ENCODE results near the gene UACA.
"Not testable (repeated sequence)": the region's sequence is repeated elsewhere in the genome, so short reads cannot be mapped to it uniquely, and the experiment has no call there.

Gene UACA

DNA sequence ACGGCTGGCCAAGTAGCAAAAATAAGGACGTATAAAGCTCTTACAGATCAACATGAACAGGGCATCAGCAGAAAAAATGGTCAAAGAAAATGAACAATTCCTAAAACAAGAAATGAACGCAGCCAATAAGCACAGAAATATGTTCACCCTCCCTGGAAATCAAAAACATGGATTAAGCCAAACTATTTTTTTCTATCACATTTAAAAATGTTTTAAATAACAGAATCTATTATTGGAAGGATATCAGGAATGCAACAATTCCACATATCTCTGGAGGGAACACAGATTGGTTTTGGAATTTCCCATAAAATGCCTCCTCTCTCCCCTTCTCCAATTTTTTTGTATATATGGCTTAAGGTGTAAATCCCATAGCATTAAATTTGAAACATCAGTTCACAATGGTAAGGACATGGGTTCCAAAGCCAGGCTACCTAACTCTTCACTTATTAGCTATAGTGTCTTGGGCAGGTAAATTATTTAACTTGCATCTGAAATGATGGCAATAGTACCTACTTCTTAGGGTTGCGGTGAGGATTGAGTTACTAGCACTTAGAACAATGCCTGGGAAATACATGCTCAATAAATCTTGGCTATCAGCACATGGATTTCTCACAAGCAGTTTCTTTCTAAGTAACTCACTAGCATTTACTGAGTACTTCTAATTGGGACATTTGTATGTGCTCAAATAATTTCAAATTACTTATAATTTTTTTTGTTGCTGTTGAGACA is 10.1 kb downstream of the UACA start:
- no peak for DNase-seq

DNA sequence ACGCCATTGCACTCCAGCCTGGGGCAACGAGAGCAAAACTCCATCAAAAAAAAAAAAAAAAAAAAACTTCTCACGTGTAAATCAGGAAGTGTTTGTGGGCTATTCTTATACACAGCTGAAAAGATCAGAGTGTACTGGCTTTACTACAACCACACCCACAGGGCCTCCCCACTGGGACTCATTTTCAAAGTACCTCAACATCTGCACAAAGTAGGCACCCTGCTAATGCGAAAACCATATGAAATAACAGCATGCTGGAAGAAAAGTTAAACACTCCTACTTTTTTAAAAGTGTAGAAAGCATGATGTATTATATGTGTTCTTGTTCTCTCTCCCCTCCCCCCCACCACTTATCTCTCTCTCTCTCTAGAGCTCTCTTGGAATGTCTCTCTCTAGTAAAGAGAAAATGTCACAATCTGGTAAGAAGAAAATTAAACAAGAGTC is 11.1 kb downstream of the UACA start:
- DNase-seq, result no peak

DNA sequence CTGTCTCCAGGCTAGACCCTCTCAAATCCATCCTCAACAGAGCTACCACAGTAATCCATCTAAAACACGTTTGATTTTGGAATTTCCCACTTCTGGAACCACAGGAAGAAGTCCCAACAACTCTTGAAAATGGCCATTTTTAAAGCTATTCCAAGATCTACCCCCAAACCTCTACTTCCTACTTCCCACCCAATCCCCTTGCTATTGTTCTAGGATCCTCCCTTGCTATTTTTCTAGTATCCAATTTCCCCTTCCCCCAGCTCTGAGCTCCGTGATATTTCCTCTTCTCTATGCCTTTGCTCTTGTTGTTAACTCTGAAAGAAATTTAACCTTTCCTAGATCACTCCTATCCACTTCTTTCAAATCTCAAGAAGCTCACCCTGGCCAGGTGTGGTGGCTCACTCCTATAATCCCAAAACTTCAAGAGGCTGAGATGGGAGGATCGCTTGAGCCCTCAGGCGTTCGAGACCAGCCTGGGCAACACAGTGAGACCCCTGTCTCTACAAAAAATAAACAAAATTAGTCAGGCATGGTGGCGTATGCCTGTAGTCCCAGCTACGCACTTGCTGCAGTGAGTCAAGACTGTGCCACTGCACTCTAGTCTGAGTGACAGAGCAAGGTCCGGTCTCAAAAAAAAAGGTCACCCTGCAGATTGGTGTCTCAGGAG is 13.0 kb downstream of the UACA start:
- DNase-seq, result no peak

DNA sequence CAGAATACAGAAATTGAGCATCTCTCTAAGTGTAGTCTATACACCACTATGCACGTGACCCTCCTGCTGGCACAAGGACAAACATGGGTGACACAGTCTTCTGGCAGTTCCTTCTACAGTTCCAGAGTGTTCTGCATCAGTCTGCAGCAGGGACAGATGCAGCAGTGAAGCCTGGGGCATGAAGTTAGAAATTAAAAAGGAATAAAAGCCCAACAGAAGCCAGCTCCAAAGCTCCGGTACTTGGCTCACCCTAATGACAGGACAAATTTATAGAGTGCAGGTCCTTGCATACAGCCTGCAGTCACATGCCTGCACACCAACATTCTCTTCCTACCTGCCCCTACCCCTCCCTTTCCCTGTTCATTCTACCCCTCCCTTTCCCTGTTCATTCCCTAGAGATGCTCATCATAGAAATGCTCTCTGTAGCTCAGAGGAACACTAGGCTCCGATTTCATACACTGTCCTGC is 15.0 kb downstream of the UACA start:
- no peak for DNase-seq

DNA sequence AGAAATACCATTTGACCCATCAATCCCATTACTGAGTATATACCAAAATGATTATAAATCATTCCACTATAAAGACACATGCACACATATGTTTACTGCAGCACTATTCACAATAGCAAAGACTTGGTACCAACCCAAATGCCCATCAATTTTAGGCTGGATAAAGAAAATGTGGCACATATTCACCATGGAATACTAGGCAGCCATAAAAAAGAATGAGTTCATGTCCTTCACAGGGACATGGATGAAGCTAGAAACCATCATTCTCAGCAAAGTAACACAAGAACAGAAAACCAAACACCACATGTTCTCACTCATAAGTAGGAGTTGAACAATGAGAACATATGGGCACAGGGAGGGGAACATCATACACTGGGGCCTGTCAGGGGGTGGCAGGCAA is 16.8 kb downstream of the UACA start:
- DNase-seq, result not testable (repeated sequence)

DNA sequence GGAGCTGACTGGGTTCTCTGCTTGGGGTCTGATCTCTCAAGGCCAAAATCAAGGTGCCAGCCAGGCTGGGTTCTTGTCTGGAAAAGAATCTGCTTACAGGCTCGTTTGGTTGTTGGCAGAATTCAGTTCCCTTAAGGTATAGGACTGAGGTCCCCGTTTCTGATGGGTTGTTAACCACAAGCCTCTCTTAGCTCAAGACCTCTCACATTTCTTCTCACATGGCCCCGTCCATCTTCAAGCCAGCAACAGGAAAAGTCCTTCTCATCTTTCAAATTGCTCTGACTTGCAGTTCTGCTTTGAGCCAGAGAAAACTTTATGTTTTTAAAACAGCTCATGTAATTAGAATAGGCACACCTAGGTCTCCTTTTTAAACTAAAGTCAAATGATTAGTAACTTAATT is 20.4 kb downstream of the UACA start:
- DNase-seq, result no peak

DNA sequence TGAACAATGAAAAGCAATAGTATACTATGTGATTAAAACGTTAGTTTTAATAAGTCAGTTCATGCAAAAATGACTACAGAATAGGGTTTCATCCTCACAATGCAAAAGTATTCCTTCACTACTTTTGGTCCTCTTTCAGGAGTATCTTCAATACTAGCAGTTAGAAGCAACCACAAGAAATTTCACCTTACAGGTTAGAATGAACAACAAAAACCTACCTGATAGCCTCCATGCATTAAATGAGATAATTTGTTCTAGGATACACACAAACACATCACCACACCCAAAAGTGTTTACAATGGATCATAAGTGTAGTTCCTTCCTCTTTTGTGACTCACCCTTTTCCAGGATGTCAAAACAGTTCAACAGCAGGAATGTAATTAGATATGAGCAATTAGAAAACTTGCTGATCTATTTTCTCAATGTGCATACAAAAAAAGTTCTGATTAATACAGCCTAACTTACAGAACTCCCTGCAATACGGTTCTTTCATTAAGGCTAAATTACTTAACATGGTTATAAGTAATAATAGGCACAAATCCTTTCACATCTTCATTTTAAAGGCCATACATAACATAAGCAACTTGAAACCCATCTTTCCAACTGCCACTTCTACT is 21.6 kb downstream of the UACA start:
- DNase-seq, result no peak

DNA sequence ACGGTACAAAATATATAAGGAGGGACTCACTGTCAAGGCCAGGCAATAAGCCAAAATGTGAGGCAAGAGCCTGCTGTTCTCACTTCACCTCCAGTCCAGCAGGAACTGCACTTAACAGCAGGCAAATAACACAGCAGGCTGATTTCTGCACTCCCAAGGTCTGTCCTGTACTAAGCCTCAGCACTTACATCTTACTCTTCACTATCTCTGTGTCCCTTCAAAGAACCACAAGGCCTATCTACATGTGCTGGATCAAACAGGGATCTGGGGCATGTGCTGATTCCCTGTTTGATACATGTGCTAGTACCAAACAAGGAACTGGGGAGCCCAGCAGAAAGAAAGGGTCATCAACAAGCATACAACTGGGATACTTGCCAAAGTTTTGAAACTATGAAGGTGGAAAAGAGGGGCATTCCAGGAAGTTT is 22.2 kb downstream of the UACA start:
- DNase-seq, result no peak

DNA sequence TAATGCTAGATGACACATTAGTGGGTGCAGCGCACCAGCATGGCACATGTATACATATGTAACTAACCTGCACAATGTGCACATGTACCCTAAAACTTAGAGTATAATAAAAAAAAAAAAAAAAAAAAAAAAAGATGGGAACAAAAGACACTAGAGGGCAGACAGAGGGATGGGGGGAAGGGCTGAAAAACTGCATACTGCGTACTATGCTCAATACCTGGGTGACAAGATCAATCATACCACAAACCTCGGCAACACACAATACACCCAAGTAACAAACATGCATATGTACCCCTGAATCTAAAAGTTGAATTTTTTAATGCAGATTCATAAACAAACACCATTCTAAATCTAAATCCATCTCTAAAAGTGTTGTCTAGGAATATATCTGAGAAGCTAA is 28.3 kb downstream of the UACA start:
- DNase-seq, result not testable (repeated sequence)

DNA sequence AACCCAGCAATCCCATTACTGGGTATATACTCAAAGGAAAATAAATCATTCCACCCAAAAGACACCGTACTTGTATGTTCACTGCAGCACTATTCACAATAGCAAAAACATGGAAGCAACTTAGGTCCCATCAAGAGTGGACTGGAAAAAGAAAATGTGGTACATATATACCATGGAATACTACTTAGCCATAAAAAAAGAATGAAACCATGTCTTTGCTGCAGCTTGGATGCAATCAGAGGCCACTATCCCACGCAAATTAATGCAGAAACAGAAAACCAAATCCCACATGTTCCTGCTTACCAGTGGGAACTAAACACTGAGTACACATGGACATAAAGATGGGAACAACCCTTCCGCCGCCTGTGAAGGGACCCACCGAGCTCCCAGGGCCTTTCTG is 34.2 kb downstream of the UACA start:
- no peak for DNase-seq

DNA sequence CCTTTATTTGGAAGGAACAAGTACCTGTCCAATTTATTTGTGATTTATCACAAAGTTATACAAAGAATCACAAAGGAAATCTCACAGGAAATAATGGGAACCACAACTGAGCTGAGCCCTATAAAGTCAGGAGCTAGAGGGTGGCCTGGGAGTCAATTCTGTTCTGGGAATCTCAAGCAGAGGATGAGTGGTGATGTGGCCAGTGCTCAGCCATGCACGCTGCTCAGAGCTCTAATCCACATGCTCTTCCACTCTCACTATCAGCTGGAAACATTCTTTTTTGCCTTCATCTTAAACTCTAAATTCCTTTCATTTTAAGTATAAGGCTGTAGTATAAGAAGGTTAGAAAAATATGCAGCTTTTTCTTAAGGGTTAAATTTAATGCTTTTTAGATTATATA is 36.6 kb downstream of the UACA start:
- DNase-seq, result no peak

DNA sequence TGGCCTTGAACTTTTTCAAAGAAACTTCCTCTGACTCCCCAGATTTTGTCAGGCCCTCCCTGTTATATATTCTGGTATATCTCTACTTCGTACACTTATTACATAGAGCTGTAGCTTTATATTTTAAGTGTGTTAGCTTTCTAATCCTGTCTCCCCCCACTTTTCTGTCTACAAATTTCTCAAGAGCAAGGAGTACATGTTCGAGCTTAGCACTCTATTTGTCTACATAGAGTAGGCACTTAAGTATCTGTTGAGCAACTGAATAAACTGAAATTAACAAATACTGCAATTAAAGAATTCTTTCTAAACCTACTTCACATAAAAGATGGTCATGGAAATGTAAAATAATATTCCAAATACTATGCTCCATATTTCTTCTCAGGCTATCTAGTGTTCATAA is 39.4 kb downstream of the UACA start:
- DNase-seq, result no peak

DNA sequence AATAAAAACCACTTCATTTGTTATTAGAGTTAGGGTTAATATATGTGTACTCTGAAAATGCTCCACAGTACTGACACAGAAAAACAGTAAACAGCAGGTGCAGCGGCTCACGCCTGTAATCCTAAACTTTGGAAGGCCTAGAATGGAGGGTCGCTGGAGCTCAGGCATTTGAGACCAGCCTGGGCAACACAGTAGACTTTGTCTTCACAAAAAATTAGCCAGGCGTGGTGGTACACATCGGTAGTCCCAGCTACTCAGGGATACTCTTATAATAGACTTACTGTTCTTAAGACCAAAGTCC is 40.3 kb downstream of the UACA start:
- DNase-seq, result no peak

DNA sequence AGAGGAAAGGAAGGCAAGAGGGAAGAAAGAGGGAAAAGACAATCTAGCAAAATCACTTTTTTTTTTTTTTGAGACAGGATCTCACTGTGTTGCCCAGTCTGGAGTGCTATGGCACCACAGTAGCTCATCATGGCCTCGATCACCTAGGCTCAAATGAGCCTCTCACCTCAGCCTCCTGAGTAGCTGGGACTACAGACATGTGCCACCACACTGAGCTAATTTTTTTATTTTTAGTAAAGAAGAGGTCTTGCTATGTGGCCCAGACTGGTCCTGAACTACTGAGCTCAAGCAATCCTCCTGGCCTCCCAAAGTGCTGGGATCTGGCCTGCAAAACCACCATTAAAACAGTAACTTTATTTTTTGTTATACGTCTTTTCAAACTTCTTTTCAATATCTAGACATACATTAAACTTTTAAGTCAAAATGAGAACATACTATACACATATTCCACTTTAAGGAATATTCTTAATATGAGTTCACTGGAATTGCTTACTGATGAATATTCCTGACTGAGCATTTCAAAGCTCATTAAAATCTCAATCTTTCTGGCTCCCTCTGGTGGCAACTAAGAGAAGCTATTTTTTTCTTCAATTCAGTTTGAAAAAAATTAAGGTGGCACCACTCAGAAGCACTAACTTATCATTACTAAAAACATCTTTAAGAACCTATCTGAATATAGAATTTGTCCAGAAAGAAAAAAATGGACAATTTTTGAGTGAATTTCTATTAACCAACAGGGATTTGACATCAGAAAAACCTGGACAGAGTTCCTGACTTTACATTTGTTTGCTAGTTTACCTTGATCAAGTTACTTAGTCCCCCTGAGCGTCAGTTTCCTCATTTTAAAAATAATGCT is 40.9 kb downstream of the UACA start:
- no peak for DNase-seq

DNA sequence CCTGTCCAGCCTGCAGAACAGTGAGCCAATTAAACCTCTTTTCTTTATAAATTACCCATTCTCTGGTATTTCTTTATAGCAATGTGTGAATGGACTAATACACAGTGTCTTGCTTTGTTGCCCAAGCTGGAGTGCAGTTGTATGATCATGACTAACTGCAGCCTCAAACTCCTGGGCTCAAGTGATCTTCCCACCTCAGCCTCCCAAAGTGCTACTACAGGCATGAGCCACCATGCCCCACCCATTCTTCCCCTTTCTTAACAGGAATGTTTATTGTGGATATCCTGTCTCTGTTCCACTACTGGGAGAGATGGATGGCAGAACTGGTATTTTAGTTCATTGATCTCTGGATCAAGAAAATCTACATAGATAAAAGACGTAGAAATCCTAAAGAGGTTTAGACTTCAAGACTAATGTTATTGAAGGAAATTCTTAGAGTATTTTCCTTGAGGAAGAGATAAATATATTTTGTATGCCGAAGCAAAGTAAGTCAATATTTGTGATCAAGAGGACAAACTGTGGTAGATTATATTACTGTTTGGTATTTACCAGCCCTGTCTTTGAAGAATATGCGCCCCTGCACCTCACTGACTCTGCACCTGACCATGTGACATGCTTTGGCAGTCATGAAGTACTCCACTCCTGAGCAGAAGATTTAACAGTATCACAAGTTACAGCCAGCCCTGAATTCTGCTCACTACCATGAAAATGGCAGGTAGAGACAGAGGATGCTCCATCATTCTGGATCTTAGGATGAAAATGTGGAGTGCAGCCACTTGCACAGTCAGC is 42.9 kb downstream of the UACA start:
- no peak for DNase-seq

DNA sequence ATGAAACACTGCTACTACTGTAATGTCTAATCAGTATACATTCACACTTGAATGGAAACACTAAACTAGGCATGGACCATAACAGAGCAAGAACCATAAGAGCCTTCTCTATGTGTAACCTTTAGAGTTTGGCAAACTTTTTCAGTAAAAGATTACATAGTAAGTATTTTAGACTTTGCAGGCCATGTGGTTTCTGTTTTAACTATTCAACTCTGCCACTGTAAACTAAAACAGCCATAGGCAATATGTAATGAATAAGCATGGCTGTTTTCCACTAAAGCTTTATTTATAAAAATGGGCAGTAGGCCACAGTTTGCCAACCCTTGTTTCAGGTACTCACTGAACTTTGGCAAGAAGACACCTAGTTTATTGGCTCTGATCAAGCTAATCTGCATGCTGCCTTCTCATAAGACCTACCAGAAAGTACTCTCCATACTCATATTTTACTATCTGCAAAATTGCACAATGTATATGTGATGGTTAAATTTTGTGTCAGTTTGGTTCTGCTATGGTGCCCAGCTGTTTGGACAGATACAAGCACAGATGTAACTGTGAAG is 46.0 kb downstream of the UACA start:
- no peak for DNase-seq

DNA sequence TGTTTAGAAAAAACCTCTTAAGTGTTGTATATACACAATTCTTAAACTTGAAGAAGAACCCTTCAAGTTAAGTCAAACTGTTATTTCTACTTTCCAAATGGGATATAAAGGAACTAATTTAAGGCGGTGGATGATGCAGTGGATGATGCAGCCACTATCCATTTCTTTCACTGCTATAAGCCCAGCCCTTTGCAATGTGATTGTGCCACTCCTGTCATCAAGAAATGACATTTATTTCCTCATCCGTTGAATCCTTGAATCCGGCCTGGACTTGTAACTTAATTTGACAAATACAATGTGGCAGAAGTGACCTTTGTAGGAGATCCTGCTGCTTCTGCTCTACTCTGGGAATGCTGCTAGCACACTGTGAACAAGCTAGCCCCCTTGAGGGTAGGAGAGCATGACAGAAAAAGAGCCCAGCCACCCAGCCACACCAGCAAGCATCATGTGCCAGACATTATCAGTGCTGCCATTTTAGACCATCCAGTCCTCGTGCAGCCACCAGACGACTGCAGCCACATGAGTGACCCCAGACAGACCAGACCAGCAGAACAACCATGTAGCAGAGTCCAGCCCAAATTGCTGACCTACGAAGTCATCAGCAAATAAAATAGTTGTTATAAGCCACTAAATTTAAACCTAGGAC is 47.4 kb downstream of the UACA start:
- no peak for DNase-seq

DNA sequence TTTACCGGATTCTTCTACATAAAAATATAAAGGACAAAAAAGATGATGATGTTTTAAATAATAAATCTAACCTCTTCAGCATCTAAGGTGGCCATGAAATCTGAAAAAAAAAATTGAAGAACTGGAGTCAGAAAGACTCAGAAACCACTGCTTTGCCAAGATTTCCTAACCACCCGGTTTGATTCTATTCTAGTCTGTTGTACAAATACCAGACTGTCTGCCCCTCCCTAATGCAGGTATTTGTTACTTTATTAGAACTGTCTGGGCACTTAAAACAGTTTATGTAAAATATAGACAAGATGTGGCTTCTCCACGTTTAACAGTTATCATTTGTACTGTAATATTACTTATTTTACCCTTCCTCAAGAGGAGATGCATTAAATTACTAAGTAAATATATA is 48.8 kb downstream of the UACA start:
- no peak for DNase-seq

DNA sequence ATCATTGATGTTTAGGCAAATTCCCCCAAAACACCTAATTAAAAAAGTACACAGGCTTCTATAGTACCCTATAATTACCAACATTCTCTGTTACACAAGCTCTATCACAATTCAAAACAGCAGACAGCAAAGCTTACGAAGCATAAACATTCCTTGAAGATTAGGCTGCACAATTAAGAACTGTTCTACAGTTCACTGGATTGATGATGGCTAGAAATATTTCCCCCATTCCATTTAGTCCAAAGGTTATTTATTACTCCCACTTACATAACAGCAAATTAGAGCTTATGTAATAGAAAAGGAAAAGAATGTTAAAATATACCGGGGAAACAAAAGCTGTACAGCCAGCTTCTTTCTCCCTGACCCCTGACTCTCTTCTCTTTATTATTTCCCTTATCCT is 49.3 kb downstream of the UACA start:
- DNase-seq, result no peak

DNA sequence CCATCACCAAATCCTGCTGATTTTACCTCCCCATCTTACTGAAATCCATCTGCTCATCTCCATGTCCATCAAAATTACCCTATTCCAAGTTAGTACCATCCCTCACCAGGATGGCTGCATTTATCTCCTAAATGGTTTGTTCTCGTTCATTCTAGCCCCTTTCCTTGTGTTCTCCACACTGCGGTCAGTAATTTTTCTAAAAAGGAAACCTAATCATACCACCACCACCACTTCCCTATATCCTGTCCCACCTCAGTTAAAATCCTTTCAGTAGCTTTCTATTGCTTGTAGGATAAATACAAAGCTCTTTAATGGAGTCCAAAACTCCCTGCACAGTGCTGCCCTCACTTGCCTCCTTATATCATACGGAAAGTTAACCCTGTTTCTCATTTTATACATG is 51.1 kb downstream of the UACA start:
- no peak for DNase-seq

DNA sequence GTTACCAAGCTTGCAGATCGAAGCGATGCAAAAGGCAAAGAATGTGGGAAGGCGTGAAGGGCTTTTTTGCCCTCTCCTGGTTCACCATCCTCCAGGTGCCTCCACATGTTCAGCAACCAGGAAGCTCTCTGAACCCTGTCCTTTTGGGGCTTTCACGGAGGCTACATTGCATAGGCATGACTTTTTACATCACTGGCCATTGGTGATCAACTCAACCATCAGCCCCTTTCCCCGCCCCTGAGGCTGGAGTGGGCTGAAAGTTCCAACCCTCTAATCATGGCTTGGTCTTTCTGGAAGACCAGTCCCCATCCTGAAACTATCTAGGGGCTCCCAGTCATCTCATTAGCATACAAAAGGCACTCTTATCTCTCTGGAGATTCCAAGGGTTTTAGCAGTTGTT is 52.6 kb downstream of the UACA start:
- no peak for DNase-seq

DNA sequence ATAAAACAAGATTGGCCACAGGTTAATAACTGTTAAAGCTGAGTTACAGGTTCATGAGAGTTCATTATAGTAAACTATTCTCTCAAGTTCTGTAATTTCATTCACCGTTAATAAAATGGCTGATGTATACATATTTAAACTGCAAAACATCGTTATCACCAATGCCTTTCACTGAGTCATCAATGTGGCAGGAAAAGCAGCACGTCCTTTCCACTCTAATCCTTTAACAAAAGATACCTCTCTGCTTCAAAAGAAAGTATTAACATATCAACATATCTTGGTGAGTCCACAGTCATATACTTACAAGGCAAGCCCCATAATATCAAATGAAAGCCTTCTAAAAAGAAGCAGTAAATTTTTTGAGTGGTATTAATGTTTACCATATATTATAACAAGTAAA is 54.5 kb downstream of the UACA start:
- no peak for DNase-seq
